Neural progenitor cell (in vitro differentiated cells): Measurements from ENCODE around the gene MTG2. TPM values are rescaled to one million over a fixed set of nuclear protein-coding genes. Genes with fewer than 3 reads are reported as not detected.

Experiments used
- DNase-seq: peaks from one replicate; pipeline ENCODE4 v3.0.0-alpha.2; 2016; ENCODE audit warnings: low spot score
- H2AFZ ChIP-seq: fragments of 200-600 bp; sonication (generic); replicated peaks from 2 replicates; pipeline ENCODE4 v1.6.1; 2016; ENCODE audit warnings: antibody characterized with exemption
- H3F3A ChIP-seq: fragments of 200-600 bp; sonication (generic); 2 replicates; pipeline ENCODE4 v1.6.1; 2016; ENCODE audit warnings: antibody characterized with exemption, low read depth
- H3K27ac ChIP-seq: fragments of 200-600 bp; sonication (generic); 2 replicates; pipeline ENCODE4 v1.5.1; 2016; ENCODE audit warnings: mild to moderate bottlenecking
- H3K27me3 ChIP-seq: fragments of 200-600 bp; sonication (generic); 2 replicates; pipeline ENCODE4 v1.6.1; 2016; ENCODE audit warnings: mild to moderate bottlenecking, moderate library complexity
- H3K36me3 ChIP-seq: fragments of 200-600 bp; sonication (generic); 2 replicates; pipeline ENCODE4 v1.5.1; 2016
- H3K4me1 ChIP-seq: fragments of 200-600 bp; sonication (generic); 2 replicates; pipeline ENCODE4 v1.6.1; 2016; ENCODE audit warnings: mixed run types
- H3K4me2 ChIP-seq: fragments of 200-600 bp; sonication (generic); 2 replicates; pipeline ENCODE4 v1.6.1; 2016
- H3K4me3 ChIP-seq: fragments of 200-600 bp; sonication (generic); 2 replicates; pipeline ENCODE4 v1.5.1; 2016
- H3K79me2 ChIP-seq: fragments of 200-600 bp; sonication (generic); 2 replicates; pipeline ENCODE4 v1.6.1; 2016; ENCODE audit warnings: low read depth
- H3K9ac ChIP-seq: fragments of 200-600 bp; sonication (generic); 2 replicates; pipeline ENCODE4 v1.6.1; 2016
- H3K9me3 ChIP-seq: fragments of 200-600 bp; sonication (generic); 2 replicates; pipeline ENCODE4 v1.5.1; 2016; ENCODE audit warnings: low read depth
- H4K20me1 ChIP-seq: fragments of 200-600 bp; sonication (generic); 2 replicates; pipeline ENCODE4 v1.6.1; 2016; ENCODE audit warnings: low read depth
- H3K27ac Mint-ChIP-seq: 3 replicates; pipeline ENCODE4 v1.8.0; 2021; ENCODE audit warnings: mixed read lengths
- H3K27me3 Mint-ChIP-seq: 2 replicates; pipeline ENCODE4 v1.8.0; 2022; ENCODE audit warnings: low read depth, mild to moderate bottlenecking, inconsistent platforms, moderate library complexity, mixed read lengths; ENCODE audit not compliant: insufficient read depth
- H3K36me3 Mint-ChIP-seq: 3 replicates; pipeline ENCODE4 v1.8.0; 2021; ENCODE audit warnings: mixed read lengths
- H3K4me1 Mint-ChIP-seq: 3 replicates; pipeline ENCODE4 v1.8.0; 2021; ENCODE audit warnings: mixed read lengths
- H3K4me3 Mint-ChIP-seq: 3 replicates; pipeline ENCODE4 v1.8.0; 2021; ENCODE audit warnings: mild to moderate bottlenecking, moderate library complexity, mixed read lengths
- H3K9me3 Mint-ChIP-seq: 3 replicates; pipeline ENCODE4 v1.8.0; 2020; ENCODE audit warnings: mixed read lengths
- EZH2 ChIP-seq: fragments of 200-600 bp; sonication (generic); IDR thresholded peaks from 2 replicates; pipeline ENCODE4 v1.6.1; 2017; ENCODE audit warnings: antibody characterized with exemption, mild to moderate bottlenecking, moderate library complexity
- EZH2phosphoT487 ChIP-seq: fragments of 200-600 bp; sonication (generic); IDR thresholded peaks from 2 replicates; pipeline ENCODE4 v1.6.1; 2017; ENCODE audit warnings: antibody characterized with exemption
- total RNA-seq: library from RNA; depleted of rRNA; stranded (reverse); fragments of >200 nt; gene quantifications from 2 replicates; pipeline ENCODE4 v1.2.3, GENCODE V29; 2015; ENCODE audit warnings: low replicate concordance
- TF ChIP-seq, protein P1 (sequence below): fragments of 200-600 bp; sonication (generic); IDR thresholded peaks from 2 replicates; pipeline ENCODE4 v1.5.1; 2017; ENCODE audit warnings: antibody characterized with exemption, mild to moderate bottlenecking

MTG2 gene
- total RNA-seq, 1 donor from 2014 or later = 16.2 TPM

GRCh38 chr20:62208795-62209755 is 26.2 kb downstream of the MTG2 start:
- H3F3A ChIP-seq = no peaks in the 10 kb centered on the region
- Mint-ChIP-seq H3K27ac (peak overlapping the region; percentile 81), H3K4me3 (no peak overlapping the region), H3K27me3 (peaks cover 7% of the 10 kb centered on the region), H3K36me3 (no peaks in the 10 kb centered on the region), H3K9me3 (no peaks in the 10 kb centered on the region), H3K4me1 (peaks cover 12% of the 10 kb centered on the region)
- peaks cover 3% of the 10 kb centered on the region for H4K20me1 ChIP-seq
- H3K4me3 ChIP-seq = no peak overlapping the region
- no peaks in the 10 kb centered on the region for H3K79me2 ChIP-seq
- no peak overlapping the region for H3K27ac ChIP-seq
- H3K4me2 ChIP-seq = no peak overlapping the region
- TF ChIP-seq, protein P1, sequence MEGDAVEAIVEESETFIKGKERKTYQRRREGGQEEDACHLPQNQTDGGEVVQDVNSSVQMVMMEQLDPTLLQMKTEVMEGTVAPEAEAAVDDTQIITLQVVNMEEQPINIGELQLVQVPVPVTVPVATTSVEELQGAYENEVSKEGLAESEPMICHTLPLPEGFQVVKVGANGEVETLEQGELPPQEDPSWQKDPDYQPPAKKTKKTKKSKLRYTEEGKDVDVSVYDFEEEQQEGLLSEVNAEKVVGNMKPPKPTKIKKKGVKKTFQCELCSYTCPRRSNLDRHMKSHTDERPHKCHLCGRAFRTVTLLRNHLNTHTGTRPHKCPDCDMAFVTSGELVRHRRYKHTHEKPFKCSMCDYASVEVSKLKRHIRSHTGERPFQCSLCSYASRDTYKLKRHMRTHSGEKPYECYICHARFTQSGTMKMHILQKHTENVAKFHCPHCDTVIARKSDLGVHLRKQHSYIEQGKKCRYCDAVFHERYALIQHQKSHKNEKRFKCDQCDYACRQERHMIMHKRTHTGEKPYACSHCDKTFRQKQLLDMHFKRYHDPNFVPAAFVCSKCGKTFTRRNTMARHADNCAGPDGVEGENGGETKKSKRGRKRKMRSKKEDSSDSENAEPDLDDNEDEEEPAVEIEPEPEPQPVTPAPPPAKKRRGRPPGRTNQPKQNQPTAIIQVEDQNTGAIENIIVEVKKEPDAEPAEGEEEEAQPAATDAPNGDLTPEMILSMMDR = peak; percentile 39
- TF ChIP-seq EZH2 (no peak), EZH2phosphoT487 (no peak)
- no peaks in the 10 kb centered on the region for H3K36me3 ChIP-seq
- H3K27me3 ChIP-seq = no peaks in the 10 kb centered on the region
- no peak overlapping the region for H3K9ac ChIP-seq
- no peak overlapping the region for H2AFZ ChIP-seq
- no peaks in the 10 kb centered on the region for H3K9me3 ChIP-seq
- peak; percentile 73 for DNase-seq
- peaks cover 5% of the 10 kb centered on the region for H3K4me1 ChIP-seq

DNA sequence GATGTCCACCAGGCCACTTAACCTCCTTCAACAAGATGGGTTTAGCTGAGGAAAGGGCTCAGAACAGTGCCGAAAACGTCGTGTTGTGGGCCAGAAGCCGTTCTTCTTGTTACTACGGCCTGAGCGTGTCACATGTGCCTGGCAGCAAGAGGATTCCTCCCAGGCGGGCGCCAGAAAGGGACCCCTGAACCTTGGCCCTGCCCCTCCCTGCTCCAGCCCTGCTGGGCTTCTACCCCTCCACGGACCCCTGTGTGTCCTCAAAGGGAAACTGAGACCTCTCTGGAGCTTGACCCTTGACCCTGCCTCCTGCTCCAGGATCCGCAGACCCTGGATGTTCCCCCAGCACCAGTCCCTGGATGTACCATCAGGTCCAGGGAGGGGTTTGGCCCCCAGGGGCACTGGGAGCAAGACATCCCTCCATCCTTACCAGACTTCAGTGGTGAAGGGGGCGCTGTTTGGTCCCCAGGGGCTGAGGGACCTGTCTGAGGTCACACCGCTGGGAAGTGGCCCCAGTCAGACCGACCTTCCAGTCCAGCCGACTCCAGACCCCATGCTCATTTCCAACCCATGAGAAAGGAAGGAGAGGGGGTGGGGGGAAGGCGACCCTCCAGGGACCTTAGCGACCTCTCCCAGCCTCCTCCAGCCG is 27.1 kb downstream of the MTG2 start:
- Histone ChIP-seq H3K9me3 (no peaks in the 10 kb centered on the region), H3K79me2 (no peaks in the 10 kb centered on the region), H3K4me2 (no peak overlapping the region), H4K20me1 (peaks cover 3% of the 10 kb centered on the region), H3K4me1 (peaks cover 5% of the 10 kb centered on the region), H2AFZ (no peak overlapping the region), H3K27me3 (peaks cover 4% of the 10 kb centered on the region), H3K27ac (no peak overlapping the region), H3K36me3 (no peaks in the 10 kb centered on the region), H3F3A (no peaks in the 10 kb centered on the region), H3K4me3 (no peak overlapping the region), H3K9ac (no peak overlapping the region)
- no peaks in the 10 kb centered on the region for H3K9me3 Mint-ChIP-seq
- TF ChIP-seq, protein P1 = no peak
- no peak for TF ChIP-seq EZH2phosphoT487
- no peak for TF ChIP-seq EZH2
- H3K4me3 Mint-ChIP-seq = no peak overlapping the region
- H3K4me1 Mint-ChIP-seq = peaks cover 12% of the 10 kb centered on the region
- DNase-seq = no peak
- no peak overlapping the region for H3K27ac Mint-ChIP-seq
- H3K36me3 Mint-ChIP-seq = no peaks in the 10 kb centered on the region
- peaks cover 9% of the 10 kb centered on the region for H3K27me3 Mint-ChIP-seq

DNA sequence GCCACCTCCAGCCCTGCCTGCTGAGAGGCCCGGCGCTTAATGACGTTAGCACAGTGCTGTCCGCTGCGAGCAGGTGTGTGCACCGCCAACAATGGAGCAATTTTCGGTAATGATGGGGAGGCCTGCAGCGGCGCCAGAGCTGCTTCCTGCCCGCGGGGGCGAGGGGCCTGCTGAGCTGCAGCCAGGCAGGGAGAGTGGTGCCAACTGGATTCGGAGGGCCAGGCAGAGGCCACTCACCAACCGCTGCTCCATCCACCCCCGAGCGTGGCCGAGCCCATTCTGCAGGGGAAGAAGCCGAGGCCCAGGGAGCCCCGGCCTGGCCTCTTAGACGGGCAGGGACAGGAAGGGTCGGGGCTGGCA is 27.6 kb downstream of the MTG2 start:
- H3K9me3 ChIP-seq = no peaks in the 10 kb centered on the region
- H4K20me1 ChIP-seq = peaks cover 3% of the 10 kb centered on the region
- H3K36me3 ChIP-seq = no peaks in the 10 kb centered on the region
- Mint-ChIP-seq H3K36me3 (no peaks in the 10 kb centered on the region), H3K4me3 (no peak overlapping the region), H3K27me3 (peaks cover 9% of the 10 kb centered on the region), H3K9me3 (no peaks in the 10 kb centered on the region), H3K27ac (no peak overlapping the region), H3K4me1 (peaks cover 12% of the 10 kb centered on the region)
- peaks cover 5% of the 10 kb centered on the region for H3K4me1 ChIP-seq
- no peak for DNase-seq
- TF ChIP-seq EZH2phosphoT487 (no peak), EZH2 (no peak)
- TF ChIP-seq, protein P1 = no peak
- no peak overlapping the region for H3K4me3 ChIP-seq
- no peak overlapping the region for H2AFZ ChIP-seq
- peaks cover 9% of the 10 kb centered on the region for H3K27me3 ChIP-seq
- no peak overlapping the region for H3K27ac ChIP-seq
- no peaks in the 10 kb centered on the region for H3K79me2 ChIP-seq
- no peak overlapping the region for H3K4me2 ChIP-seq
- no peak overlapping the region for H3K9ac ChIP-seq
- H3F3A ChIP-seq = no peaks in the 10 kb centered on the region
